Measurements from ENCODE around the gene VSIG10L.

The VSIG10L gene

GRCh38 chr19:51338563-51339312, 3.2 kb downstream of the VSIG10L start:
- peak; percentile 87 to 88 for DNase-seq (ENCODE audit: low read depth in 2 of 2)

- no peak for DNase-seq (ENCODE audit: low read depth in 2 of 2)
Observed at GRCh38 chr19:51337861-51338562, 3.9 kb downstream of the VSIG10L start.

- DNase-seq (ENCODE audit: low read depth in 2 of 2): no peak
Observed at GRCh38 chr19:51337141-51337860, 4.6 kb downstream of the VSIG10L start.

GRCh38 chr19:51333836-51334460, 8.0 kb downstream of the VSIG10L start:
- no peak for DNase-seq (ENCODE audit: low read depth in 2 of 2)

- DNase-seq (ENCODE audit: low read depth in 2 of 2): no peak
Observed at GRCh38 chr19:51331716-51332115, 10.2 kb downstream of the VSIG10L start.

GRCh38 chr19:51331193-51331592, 10.7 kb downstream of the VSIG10L start:
- no peak for DNase-seq (ENCODE audit: low read depth in 2 of 2)

- DNase-seq (ENCODE audit: low read depth in 2 of 2): no peak
Observed at GRCh38 chr19:51330366-51330765, 11.6 kb downstream of the VSIG10L start.

- no peak for DNase-seq (ENCODE audit: low read depth in 2 of 2)
Observed at GRCh38 chr19:51329411-51329810, 12.5 kb downstream of the VSIG10L start.

GRCh38 chr19:51327066-51328001, 14.6 kb downstream of the VSIG10L start:
- peak; percentile 52 to 70 for DNase-seq (ENCODE audit: low read depth in 2 of 2)

- DNase-seq (ENCODE audit: low read depth in 2 of 2): no peak
Observed at GRCh38 chr19:51326216-51327065, 15.5 kb downstream of the VSIG10L start.

GRCh38 chr19:51325161-51325976, 16.6 kb downstream of the VSIG10L start:
- DNase-seq (ENCODE audit: low read depth in 2 of 2): no peak

GRCh38 chr19:51324167-51324481, 17.8 kb downstream of the VSIG10L start:
- DNase-seq (ENCODE audit: low read depth in 2 of 2): no peak

GRCh38 chr19:51323481-51324166, 18.3 kb downstream of the VSIG10L start:
- DNase-seq (ENCODE audit: low read depth in 2 of 2): no peak

GRCh38 chr19:51321799-51322198, 20.1 kb downstream of the VSIG10L start:
- DNase-seq (ENCODE audit: low read depth in 2 of 2): no peak

- no peak for DNase-seq (ENCODE audit: low read depth in 2 of 2)
Observed at GRCh38 chr19:51320280-51320657, 21.7 kb downstream of the VSIG10L start.

GRCh38 chr19:51319649-51320279, 22.2 kb downstream of the VSIG10L start:
- no peak for DNase-seq (ENCODE audit: low read depth in 2 of 2)

- no peak for DNase-seq (ENCODE audit: low read depth in 2 of 2)
Observed at GRCh38 chr19:51318687-51319648, 23.0 kb downstream of the VSIG10L start.
